Panc1 (cell line): ENCODE data around the gene PNKD.

Experiments
- POLR2AphosphoS5 ChIP-seq: IDR thresholded peaks from 2 replicates; pipeline ENCODE4 v1.6.1; 2012; ENCODE audit warnings: mild to moderate bottlenecking, low read depth, low read length, moderate library complexity
- REST ChIP-seq, 2 experiments: IDR thresholded peaks; 2 replicates each; pipeline ENCODE4 v1.6.1; 2011 to 2012; ENCODE audit warnings: low read depth in 2 of 2, control low read depth in 1 of 2, low read length in 1 of 2, mild to moderate bottlenecking in 1 of 2, moderate library complexity in 1 of 2; ENCODE audit not compliant: insufficient read depth in 1 of 2
- SIN3A ChIP-seq: IDR thresholded peaks from 2 replicates; pipeline ENCODE4 v1.6.1; 2012; ENCODE audit warnings: low read depth, mild to moderate bottlenecking, low read length, moderate library complexity, borderline replicate concordance; ENCODE audit not compliant: insufficient read depth
- TCF7L2 ChIP-seq: IDR thresholded peaks from 2 replicates; pipeline ENCODE4 v1.6.1; 2011; ENCODE audit warnings: mild to moderate bottlenecking, low read depth, low read length, inconsistent platforms
- TF ChIP-seq, protein P1 (sequence below): fragments of 450-650 bp; IDR thresholded peaks from 2 replicates; pipeline ENCODE4 v1.5.1; 2017; ENCODE audit warnings: mild to moderate bottlenecking

- TF ChIP-seq, protein P1, sequence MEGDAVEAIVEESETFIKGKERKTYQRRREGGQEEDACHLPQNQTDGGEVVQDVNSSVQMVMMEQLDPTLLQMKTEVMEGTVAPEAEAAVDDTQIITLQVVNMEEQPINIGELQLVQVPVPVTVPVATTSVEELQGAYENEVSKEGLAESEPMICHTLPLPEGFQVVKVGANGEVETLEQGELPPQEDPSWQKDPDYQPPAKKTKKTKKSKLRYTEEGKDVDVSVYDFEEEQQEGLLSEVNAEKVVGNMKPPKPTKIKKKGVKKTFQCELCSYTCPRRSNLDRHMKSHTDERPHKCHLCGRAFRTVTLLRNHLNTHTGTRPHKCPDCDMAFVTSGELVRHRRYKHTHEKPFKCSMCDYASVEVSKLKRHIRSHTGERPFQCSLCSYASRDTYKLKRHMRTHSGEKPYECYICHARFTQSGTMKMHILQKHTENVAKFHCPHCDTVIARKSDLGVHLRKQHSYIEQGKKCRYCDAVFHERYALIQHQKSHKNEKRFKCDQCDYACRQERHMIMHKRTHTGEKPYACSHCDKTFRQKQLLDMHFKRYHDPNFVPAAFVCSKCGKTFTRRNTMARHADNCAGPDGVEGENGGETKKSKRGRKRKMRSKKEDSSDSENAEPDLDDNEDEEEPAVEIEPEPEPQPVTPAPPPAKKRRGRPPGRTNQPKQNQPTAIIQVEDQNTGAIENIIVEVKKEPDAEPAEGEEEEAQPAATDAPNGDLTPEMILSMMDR = no peak
- TF ChIP-seq POLR2AphosphoS5 (no peak), REST (IDR thresholded peaks at IDR 0.05; ENCODE audit: insufficient read depth in 1 of 2, low read depth in 2 of 2, low read length in 1 of 2) (no peak), TCF7L2 (no peak), SIN3A (no peak)
Observed at GRCh38 chr2:218332920-218333645, 62.8 kb downstream of the PNKD start.
